GM12878 (cell line): ENCODE data around the gene FILIP1L. TPM values are rescaled to one million over a fixed set of nuclear protein-coding genes. Genes with fewer than 3 reads are reported as not detected.

Experiments used
- ATF2 ChIP-seq: IDR thresholded peaks from 2 replicates; pipeline ENCODE4 v1.6.1; 2012; ENCODE audit warnings: low read length, inconsistent platforms
- ATF7 ChIP-seq: fragments of 450-650 bp; IDR thresholded peaks from 2 replicates; pipeline ENCODE4 v1.6.1; 2016; ENCODE audit warnings: low read depth, mild to moderate bottlenecking
- CBX5 ChIP-seq: sonication (generic); IDR thresholded peaks from 2 replicates; pipeline ENCODE4 v1.6.1; 2016; ENCODE audit warnings: low read depth, moderate library complexity, mild to moderate bottlenecking, inconsistent platforms
- HCFC1 ChIP-seq: fragments of 150-350 bp; IDR thresholded peaks from 2 replicates; pipeline ENCODE4 v1.6.1; 2014; ENCODE audit warnings: low read length
- HDAC6 ChIP-seq: fragments of 200-600 bp; sonication (generic); IDR thresholded peaks from one replicate; pipeline ENCODE4 v1.8.0; 2017; ENCODE audit warnings: antibody characterized with exemption; ENCODE audit not compliant: unreplicated experiment
- IKZF2 ChIP-seq, 2 experiments: fragments of 450-650 bp; IDR thresholded peaks; 2 replicates each; pipeline ENCODE4 v1.6.1; 2017; ENCODE audit warnings: mild to moderate bottlenecking in 2 of 2, moderate library complexity in 2 of 2
- NBN ChIP-seq: fragments of 450-650 bp; IDR thresholded peaks from 2 replicates; pipeline ENCODE4 v1.6.1; 2016
- NFIC ChIP-seq: IDR thresholded peaks from 2 replicates; pipeline ENCODE4 v1.6.1; 2012; ENCODE audit warnings: low read depth, mild to moderate bottlenecking, inconsistent platforms, low read length, moderate library complexity
- NR2C1 ChIP-seq: fragments of 450-650 bp; IDR thresholded peaks from 2 replicates; pipeline ENCODE4 v1.6.1; 2017; ENCODE audit warnings: antibody characterized with exemption, mild to moderate bottlenecking, moderate library complexity
- NRF1 ChIP-seq: conservative IDR thresholded peaks from 2 replicates; pipeline ENCODE4 v1.6.1; 2011; ENCODE audit warnings: mild to moderate bottlenecking, low read depth, low read length, improper control_type of control experiment
- POU2F2 ChIP-seq: IDR thresholded peaks from 3 replicates; pipeline ENCODE4 v1.6.1; 2011; ENCODE audit warnings: low read depth, mild to moderate bottlenecking, low read length, borderline replicate concordance
- RAD51 ChIP-seq: fragments of 450-650 bp; IDR thresholded peaks from 2 replicates; pipeline ENCODE4 v1.6.1; 2016; ENCODE audit warnings: moderate library complexity, mild to moderate bottlenecking, inconsistent platforms
- RCOR1 ChIP-seq: conservative IDR thresholded peaks from 2 replicates; pipeline ENCODE4 v1.6.1; 2012; ENCODE audit warnings: low read depth, low read length, improper control_type of control experiment
- STAT1 ChIP-seq: fragments of 450-650 bp; conservative IDR thresholded peaks from 2 replicates; pipeline ENCODE4 v1.6.1; 2014; ENCODE audit warnings: antibody characterized with exemption, mild to moderate bottlenecking
- ZBED1 ChIP-seq: IDR thresholded peaks from 2 replicates; pipeline ENCODE4 v1.6.1; 2016; ENCODE audit warnings: borderline replicate concordance
- ZNF384 ChIP-seq: IDR thresholded peaks from 2 replicates; pipeline ENCODE4 v1.6.1; 2012; ENCODE audit warnings: low read depth, mild to moderate bottlenecking, low read length, improper control_type of control experiment, borderline replicate concordance
- polyA plus RNA-seq, 11 experiments: library from polyadenylated mRNA; depleted of rRNA in 4 of 11; unstranded in 6 of 11; stranded (reverse) in 5 of 11; fragments of >200 nt; fragmentation: Nextera tagmentation in 4 of 11; fragmentation: Illumina TruSeq in 1 of 11; extraction: Ambion mirVana in 4 of 11; extraction: Trizol in 1 of 11; gene quantifications; 1 replicate in 1 of 11; 2 replicates in 10 of 11; pipeline versions ENCODE4 v1.2.1 to v1.2.3, GENCODE V29; 2011 to 2016; ENCODE audit warnings: inconsistent platforms in 2 of 11, missing spikeins in 2 of 11, low read depth in 1 of 11
- total RNA-seq, 4 experiments: library from RNA; depleted of rRNA in 3 of 4; stranded (reverse); fragments of >200 nt in 3 of 4; fragmentation: Illumina TruSeq in 1 of 4; extraction: Trizol in 1 of 4; gene quantifications; 2 replicates each; pipeline versions ENCODE4 v1.2.1 to v1.2.3, GENCODE V29; 2013 to 2021
- TF ChIP-seq, protein P1 (sequence below): IDR thresholded peaks from 2 replicates; pipeline ENCODE4 v1.6.1; 2012; ENCODE audit warnings: improper control_type of control experiment, low read depth, low read length; ENCODE audit not compliant: insufficient replicate concordance
- TF ChIP-seq, protein P2 (sequence below): fragments of 450-650 bp; IDR thresholded peaks from 2 replicates; pipeline ENCODE4 v1.6.1; 2014; ENCODE audit warnings: mild to moderate bottlenecking
- TF ChIP-seq, protein P3 (sequence below): fragments of 450-650 bp; conservative IDR thresholded peaks from 2 replicates; pipeline ENCODE4 v1.6.1; 2017; ENCODE audit warnings: mild to moderate bottlenecking, moderate library complexity
- TF ChIP-seq, protein P4 (sequence below): IDR thresholded peaks from 2 replicates; pipeline ENCODE4 v1.6.1; 2011; ENCODE audit warnings: borderline replicate concordance, low read depth, mild to moderate bottlenecking, moderate library complexity, low read length; ENCODE audit not compliant: insufficient read depth, poor library complexity, severe bottlenecking

Gene FILIP1L
- total and polyA plus RNA-seq, 10 of the 15 experiments (the other 5 are each of a cell fraction or from before 2014, with no cell fraction given), result 0.24 to 6.1 (median 3.5) TPM

DNA sequence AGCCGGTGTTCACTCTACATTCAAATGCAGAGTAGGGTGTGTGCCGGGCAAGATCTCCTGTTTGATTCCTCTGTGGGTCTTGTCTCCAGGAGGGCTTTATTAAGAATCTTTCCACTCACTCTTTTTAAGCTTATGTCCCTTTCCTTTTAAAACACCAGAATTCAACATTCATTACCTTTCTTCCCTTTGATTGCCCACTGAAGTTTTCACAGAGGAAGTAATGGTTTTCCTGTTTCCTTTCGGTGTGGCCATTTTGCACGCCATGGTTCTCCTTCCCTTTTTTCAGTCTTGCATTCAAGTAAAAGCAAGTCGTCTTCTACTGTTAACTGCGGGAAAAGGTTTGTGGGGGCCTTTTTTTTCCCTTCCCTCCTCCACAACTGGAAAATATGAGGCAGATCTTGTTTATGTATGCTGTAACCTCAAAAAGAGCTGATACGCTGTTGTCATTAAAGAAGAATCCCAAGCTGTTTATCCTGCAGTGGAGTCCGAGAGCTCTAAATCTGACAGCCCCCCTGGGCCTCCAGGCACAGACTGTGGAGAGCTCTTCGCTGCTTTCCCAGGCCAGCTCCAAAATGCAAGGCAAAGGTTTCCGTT lies 40.5 kb downstream of the FILIP1L start (continued):
- TF ChIP-seq ZBED1, result no peak
- TF ChIP-seq NFIC, result peak; percentile 94
- 0 out of 2 replicates have a peak, but pooled peaks have one; percentile 65 for TF ChIP-seq CBX5
- TF ChIP-seq, protein P1, sequence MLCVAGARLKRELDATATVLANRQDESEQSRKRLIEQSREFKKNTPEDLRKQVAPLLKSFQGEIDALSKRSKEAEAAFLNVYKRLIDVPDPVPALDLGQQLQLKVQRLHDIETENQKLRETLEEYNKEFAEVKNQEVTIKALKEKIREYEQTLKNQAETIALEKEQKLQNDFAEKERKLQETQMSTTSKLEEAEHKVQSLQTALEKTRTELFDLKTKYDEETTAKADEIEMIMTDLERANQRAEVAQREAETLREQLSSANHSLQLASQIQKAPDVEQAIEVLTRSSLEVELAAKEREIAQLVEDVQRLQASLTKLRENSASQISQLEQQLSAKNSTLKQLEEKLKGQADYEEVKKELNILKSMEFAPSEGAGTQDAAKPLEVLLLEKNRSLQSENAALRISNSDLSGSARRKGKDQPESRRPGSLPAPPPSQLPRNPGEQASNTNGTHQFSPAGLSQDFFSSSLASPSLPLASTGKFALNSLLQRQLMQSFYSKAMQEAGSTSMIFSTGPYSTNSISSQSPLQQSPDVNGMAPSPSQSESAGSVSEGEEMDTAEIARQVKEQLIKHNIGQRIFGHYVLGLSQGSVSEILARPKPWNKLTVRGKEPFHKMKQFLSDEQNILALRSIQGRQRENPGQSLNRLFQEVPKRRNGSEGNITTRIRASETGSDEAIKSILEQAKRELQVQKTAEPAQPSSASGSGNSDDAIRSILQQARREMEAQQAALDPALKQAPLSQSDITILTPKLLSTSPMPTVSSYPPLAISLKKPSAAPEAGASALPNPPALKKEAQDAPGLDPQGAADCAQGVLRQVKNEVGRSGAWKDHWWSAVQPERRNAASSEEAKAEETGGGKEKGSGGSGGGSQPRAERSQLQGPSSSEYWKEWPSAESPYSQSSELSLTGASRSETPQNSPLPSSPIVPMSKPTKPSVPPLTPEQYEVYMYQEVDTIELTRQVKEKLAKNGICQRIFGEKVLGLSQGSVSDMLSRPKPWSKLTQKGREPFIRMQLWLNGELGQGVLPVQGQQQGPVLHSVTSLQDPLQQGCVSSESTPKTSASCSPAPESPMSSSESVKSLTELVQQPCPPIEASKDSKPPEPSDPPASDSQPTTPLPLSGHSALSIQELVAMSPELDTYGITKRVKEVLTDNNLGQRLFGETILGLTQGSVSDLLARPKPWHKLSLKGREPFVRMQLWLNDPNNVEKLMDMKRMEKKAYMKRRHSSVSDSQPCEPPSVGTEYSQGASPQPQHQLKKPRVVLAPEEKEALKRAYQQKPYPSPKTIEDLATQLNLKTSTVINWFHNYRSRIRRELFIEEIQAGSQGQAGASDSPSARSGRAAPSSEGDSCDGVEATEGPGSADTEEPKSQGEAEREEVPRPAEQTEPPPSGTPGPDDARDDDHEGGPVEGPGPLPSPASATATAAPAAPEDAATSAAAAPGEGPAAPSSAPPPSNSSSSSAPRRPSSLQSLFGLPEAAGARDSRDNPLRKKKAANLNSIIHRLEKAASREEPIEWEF, result no peak
- no peak for TF ChIP-seq HCFC1
- no peak for TF ChIP-seq STAT1
- no peak for TF ChIP-seq ATF7
- TF ChIP-seq HDAC6, result no peak
- TF ChIP-seq NRF1, result no peak
- peak; percentile 76 to 85 for TF ChIP-seq IKZF2 (IDR thresholded peaks at IDR 0.05)
- TF ChIP-seq RCOR1, result no peak
- TF ChIP-seq NR2C1, result no peak
- TF ChIP-seq ZNF384, result no peak
- TF ChIP-seq RAD51, result no peak
- TF ChIP-seq ATF2, result peak; percentile 78; the same call in 1 of the 2 replicates
- TF ChIP-seq, protein P2, sequence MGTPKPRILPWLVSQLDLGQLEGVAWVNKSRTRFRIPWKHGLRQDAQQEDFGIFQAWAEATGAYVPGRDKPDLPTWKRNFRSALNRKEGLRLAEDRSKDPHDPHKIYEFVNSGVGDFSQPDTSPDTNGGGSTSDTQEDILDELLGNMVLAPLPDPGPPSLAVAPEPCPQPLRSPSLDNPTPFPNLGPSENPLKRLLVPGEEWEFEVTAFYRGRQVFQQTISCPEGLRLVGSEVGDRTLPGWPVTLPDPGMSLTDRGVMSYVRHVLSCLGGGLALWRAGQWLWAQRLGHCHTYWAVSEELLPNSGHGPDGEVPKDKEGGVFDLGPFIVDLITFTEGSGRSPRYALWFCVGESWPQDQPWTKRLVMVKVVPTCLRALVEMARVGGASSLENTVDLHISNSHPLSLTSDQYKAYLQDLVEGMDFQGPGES, result no peak
- TF ChIP-seq, protein P3, sequence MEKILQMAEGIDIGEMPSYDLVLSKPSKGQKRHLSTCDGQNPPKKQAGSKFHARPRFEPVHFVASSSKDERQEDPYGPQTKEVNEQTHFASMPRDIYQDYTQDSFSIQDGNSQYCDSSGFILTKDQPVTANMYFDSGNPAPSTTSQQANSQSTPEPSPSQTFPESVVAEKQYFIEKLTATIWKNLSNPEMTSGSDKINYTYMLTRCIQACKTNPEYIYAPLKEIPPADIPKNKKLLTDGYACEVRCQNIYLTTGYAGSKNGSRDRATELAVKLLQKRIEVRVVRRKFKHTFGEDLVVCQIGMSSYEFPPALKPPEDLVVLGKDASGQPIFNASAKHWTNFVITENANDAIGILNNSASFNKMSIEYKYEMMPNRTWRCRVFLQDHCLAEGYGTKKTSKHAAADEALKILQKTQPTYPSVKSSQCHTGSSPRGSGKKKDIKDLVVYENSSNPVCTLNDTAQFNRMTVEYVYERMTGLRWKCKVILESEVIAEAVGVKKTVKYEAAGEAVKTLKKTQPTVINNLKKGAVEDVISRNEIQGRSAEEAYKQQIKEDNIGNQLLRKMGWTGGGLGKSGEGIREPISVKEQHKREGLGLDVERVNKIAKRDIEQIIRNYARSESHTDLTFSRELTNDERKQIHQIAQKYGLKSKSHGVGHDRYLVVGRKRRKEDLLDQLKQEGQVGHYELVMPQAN, result no peak
- TF ChIP-seq POU2F2, result 0 out of 3 replicates have a peak, but pooled peaks have one; percentile 23
- TF ChIP-seq, protein P4, sequence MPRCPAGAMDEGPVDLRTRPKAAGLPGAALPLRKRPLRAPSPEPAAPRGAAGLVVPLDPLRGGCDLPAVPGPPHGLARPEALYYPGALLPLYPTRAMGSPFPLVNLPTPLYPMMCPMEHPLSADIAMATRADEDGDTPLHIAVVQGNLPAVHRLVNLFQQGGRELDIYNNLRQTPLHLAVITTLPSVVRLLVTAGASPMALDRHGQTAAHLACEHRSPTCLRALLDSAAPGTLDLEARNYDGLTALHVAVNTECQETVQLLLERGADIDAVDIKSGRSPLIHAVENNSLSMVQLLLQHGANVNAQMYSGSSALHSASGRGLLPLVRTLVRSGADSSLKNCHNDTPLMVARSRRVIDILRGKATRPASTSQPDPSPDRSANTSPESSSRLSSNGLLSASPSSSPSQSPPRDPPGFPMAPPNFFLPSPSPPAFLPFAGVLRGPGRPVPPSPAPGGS, result no peak
- TF ChIP-seq NBN, result no peak
